ENCODE measurements around the gene HOXB9.

Gene HOXB9

GRCh38 chr17:48579760-48580554 is 46.2 kb downstream of the HOXB9 start:
- peak; percentile 69 for DNase-seq

DNA sequence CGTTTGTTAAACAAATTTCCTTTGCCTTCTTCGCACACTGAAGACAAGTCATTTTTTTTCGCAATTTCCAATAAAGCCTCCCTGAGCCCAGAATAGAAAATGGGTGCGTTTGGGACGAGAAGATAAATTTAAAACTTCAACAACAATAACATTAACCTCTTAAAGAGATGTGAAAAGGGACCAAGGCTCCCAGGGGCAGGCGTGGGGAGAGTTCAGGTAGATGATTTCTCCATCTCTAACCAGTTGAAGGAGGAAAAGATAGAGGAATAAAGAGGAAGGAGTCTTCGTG is 46.7 kb downstream of the HOXB9 start:
- DNase-seq: no peak

GRCh38 chr17:48578616-48579470 is 47.3 kb downstream of the HOXB9 start:
- DNase-seq: peak; percentile 82

GRCh38 chr17:48577946-48578615 is 48.1 kb downstream of the HOXB9 start, which contains the start of gene HOXB4:
TSS of gene HOXB4 (minus strand) at chr17:48578350. CDS start at chr17:48578319, 31 bp downstream.
- DNase-seq: peak; percentile 92

DNA sequence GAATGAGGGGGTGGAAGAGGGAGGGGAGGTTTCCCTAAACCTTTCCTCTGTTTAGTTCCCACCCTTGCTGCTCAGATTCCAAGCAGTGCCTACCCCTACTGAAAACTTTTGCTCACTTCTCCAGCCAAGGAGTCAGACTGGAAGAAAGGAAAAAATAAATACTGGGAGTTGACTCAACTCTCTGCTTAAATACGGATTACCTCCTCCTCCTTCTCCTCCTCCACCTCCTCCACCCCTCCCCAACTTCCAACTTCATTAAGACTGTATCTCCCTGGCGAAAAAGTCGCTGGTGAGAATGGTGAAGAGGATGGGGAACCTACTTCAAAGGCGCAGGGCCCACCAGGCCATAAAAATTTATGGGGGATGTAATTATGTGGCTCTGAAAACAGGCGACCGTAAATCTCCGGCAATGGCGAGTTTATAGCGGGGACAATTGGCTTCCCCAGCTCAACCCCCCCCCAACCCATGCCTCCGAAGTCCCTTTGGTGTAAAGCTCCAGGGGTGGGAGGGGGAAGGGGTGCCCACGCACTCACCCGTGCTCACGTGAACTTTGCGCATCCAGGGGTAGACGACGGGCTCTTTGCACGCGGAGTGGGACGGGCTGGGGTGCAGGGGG is 48.7 kb downstream of the HOXB9 start:
- DNase-seq: no peak

DNA sequence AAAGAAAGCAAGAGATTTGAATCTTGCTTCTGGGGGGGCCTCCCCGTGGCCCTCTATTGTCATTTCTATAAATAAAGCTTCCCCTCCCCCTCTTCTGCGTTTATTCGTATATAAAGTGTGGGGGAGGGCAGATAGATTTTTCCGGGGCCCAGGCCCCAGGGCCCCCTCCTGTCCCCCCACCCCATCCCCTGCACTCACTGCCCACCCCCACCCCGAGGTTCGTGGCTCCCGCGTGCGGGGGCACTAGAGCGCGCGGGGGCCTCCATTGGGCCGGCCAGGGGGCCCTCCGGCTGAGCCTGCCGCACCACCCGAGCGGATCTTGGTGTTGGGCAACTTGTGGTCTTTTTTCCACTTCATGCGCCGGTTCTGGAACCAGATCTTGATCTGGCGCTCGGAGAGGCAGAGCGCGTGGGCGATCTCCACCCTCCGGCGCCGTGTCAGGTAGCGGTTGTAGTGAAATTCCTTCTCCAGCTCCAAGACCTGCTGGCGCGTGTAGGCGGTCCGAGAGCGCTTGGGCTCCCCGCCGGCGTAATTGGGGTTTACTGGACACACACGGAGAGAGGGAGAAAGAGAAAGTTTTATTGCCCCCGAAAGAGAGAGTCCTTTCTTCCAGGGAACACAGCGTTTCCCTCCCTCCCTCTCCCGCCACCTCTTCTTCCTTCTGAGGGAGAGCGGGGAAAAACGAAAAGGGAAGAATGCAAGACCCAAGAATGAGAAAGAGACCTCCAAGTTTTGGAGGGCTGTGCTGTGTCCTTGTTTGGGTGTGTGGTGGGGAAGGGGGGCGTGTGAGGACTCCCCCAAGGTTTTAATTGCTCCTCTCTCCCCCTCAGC is 49.5 kb downstream of the HOXB9 start:
- DNase-seq: peak; percentile 45

DNA sequence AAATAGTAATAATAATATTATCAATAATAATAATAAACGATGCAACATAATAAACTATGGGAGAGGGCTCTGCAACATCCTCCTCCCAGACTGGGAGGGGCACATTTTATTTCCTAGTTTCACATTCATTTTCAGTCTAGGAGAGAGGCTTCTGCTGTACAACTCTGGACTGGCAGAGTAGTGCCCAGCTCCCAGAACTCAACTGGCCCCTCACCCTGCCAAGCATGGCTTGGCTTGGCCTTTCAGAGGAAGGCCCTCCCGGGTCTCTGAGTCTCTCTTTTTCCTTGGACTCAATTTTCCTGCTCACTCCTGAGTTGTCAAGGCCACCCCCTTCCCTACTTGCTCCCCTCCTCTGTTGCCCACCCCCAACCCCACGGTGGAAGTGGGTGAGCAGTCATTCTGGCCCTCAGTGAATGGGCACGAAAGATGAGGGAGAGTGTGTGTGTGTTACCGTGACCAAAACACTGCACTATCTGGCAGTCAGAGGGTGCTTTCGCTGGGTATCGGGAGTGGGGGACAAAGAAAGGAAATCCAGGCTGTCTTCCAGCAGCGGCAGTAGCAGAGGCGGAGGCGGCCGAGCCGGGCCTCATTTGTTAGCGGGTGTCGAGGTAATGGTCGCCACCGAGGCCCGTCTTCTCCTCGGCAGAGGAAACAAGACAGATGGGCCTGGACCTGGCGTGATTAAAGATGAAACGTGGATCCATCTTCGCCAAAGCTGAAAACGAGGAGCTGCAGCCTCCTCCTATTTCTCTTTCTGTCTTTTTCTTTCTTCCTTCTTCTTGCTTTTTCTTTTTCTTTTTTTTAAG is 50.3 kb downstream of the HOXB9 start:
- DNase-seq: no peak

DNA sequence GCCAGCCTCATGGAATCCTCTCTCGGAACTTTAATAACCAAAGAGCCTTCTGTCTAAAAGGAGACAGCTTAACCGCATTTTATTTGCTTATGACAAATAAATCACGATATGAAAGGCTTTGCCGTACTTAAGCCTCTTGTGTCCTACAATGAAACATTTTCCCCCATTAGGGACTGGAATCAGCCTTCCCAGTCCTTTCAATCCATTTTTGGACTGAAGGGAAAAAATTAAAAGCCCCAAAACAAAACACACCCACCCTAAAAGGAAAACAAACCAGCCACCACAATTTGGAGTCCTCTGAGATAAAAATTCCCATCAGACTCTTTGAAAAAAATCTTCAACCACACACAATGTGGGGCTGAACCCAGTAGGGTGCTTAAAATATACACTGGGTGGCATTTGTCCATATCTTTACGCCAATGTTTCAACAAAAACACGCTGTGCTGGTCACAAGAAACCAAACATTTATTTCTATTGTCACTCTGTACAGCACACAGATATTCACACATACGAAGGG is 51.0 kb downstream of the HOXB9 start:
- DNase-seq: peak; percentile 93

GRCh38 chr17:48574505-48575065 is 51.6 kb downstream of the HOXB9 start:
- DNase-seq: no peak

DNA sequence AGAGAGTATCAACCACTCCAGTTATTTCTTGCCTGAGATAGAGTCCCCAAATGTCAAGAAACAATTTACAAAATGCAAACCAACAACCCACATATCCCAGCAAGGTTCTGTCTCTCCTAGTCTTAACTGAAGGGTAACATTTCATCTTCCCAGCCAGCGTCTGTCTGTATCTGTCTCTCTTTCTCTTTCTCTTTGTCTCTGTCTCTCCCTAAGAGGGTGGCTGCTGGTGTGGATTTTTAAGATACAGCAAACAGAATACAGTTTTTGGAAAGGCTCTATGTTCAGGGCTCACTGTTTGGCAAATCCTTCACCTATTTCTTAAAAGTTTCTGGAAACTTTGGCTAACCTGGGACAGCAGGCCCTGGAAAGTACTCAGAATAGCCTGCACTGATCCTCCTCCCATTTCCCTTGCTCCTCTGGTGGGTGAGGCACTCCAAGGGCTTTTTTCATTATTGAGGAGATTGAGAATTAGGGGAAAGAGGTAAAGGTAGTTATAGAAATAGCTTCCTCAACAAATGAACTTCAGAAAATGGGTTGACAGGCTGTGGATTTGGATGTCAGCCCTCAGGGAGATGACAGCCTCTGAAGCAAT is 54.2 kb downstream of the HOXB9 start:
- DNase-seq: no peak

Measured in NCI-H774 (cell line).